Measurements from ENCODE around the gene DCAF16.

DNA sequence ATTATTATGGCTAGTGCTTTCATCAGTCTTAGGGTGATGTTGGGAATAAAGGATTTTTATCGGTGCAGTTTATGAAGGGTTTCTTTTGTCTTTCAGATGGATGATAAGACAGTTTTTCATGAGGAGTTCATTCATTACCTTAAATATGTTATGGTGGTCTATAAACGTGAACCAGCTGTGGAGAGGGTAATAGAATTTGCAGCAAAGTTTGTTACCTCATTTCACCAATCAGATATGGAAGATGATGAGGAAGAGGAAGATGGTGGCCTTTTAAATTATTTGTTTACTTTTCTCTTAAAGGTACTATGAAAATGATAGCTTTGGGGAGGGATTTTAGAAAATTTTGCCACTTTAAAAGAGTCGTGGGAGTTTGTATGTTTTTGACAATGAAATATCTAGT lies 1.6 kb upstream of the DCAF16 start:
- TF ChIP-seq, protein P1, sequence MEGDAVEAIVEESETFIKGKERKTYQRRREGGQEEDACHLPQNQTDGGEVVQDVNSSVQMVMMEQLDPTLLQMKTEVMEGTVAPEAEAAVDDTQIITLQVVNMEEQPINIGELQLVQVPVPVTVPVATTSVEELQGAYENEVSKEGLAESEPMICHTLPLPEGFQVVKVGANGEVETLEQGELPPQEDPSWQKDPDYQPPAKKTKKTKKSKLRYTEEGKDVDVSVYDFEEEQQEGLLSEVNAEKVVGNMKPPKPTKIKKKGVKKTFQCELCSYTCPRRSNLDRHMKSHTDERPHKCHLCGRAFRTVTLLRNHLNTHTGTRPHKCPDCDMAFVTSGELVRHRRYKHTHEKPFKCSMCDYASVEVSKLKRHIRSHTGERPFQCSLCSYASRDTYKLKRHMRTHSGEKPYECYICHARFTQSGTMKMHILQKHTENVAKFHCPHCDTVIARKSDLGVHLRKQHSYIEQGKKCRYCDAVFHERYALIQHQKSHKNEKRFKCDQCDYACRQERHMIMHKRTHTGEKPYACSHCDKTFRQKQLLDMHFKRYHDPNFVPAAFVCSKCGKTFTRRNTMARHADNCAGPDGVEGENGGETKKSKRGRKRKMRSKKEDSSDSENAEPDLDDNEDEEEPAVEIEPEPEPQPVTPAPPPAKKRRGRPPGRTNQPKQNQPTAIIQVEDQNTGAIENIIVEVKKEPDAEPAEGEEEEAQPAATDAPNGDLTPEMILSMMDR (IDR thresholded peaks at IDR 0.05): no peak
- TF ChIP-seq POLR2A (IDR thresholded peaks at IDR 0.05): no peak
